T-helper 1 cell treated with Interleukin-12 subunit alpha and Interleukin-12 subunit beta and Interleukin-4 antibody, amounts not matched to agents 30 ng/mL and 1 ng/mL, for 36 hours (primary cell): ENCODE data around the gene VAV2. TPM values are rescaled to one million over a fixed set of nuclear protein-coding genes. Genes with fewer than 3 reads are reported as not detected.

Experiments
- intact Hi-C: fragments of 100-400 bp; cut with micrococcal nuclease; formaldehyde crosslinking; loops from one replicate; pipeline ENCODE4 v1.15.1; 2024
- total RNA-seq: library from RNA; stranded (reverse); gene quantifications from 2 replicates; pipeline ENCODE4 v1.2.3, GENCODE V29; 2022

The VAV2 gene
- total RNA-seq, 1 donor from 2014 or later = 3.1 TPM

GRCh38 chr9:133732639-133733408 lies 259.3 kb downstream of the VAV2 start:
- intact Hi-C loops = no loop called here

- intact Hi-C loops = no loop called here
Observed at GRCh38 chr9:133731876-133732638, 260.1 kb downstream of the VAV2 start.

- intact Hi-C loops = no loop called here
Observed at GRCh38 chr9:133730994-133731715, 261.0 kb downstream of the VAV2 start.

- intact Hi-C loops = no loop called here
Observed at GRCh38 chr9:133729617-133730281, 262.4 kb downstream of the VAV2 start.

GRCh38 chr9:133728856-133729616 lies 263.1 kb downstream of the VAV2 start:
- intact Hi-C loops = no loop called here

GRCh38 chr9:133727876-133728441 lies 264.2 kb downstream of the VAV2 start:
- intact Hi-C loops = loop anchor here (2.0 kb wide), 1 partner anchor 71 kb away; no protein-coding TSS in a partner anchor

GRCh38 chr9:133727277-133727875 lies 264.7 kb downstream of the VAV2 start:
- intact Hi-C loops = loop anchor here (2.0 kb wide), 1 partner anchor 71 kb away; no protein-coding TSS in a partner anchor

GRCh38 chr9:133726401-133727276 lies 265.5 kb downstream of the VAV2 start:
- intact Hi-C loops = loop anchor here (1.0 to 2.0 kb wide), 5 partner anchors 70 to 320 kb away; no protein-coding TSS in a partner anchor

- intact Hi-C loops = loop anchor here (1.0 to 2.0 kb wide), 5 partner anchors 69 to 320 kb away; no protein-coding TSS in a partner anchor
Observed at GRCh38 chr9:133725886-133726285, 266.2 kb downstream of the VAV2 start.

- intact Hi-C loops = no loop called here
Observed at GRCh38 chr9:133718563-133719315, 273.4 kb downstream of the VAV2 start.

GRCh38 chr9:133717113-133718031 lies 274.8 kb downstream of the VAV2 start:
- intact Hi-C loops = no loop called here

GRCh38 chr9:133716564-133717112 lies 275.5 kb downstream of the VAV2 start:
- intact Hi-C loops = no loop called here

GRCh38 chr9:133715866-133716563 lies 276.1 kb downstream of the VAV2 start:
- intact Hi-C loops = no loop called here

- intact Hi-C loops = no loop called here
Observed at GRCh38 chr9:133715295-133715865, 276.7 kb downstream of the VAV2 start.

GRCh38 chr9:133714606-133715294 lies 277.4 kb downstream of the VAV2 start:
- intact Hi-C loops = no loop called here
